Neuron (in vitro differentiated cells): Measurements from ENCODE around the gene LRRTM1.

Source experiments
- H2AFZ ChIP-seq: one replicate; pipeline ENCODE4 v1.6.1; 2013; ENCODE audit warnings: low read depth, mild to moderate bottlenecking, inconsistent platforms, low read length, moderate library complexity
- H3K27me3 ChIP-seq: one replicate; pipeline ENCODE4 v1.6.1; 2013; ENCODE audit warnings: low read length; ENCODE audit not compliant: insufficient read depth
- H3K36me3 ChIP-seq: one replicate; pipeline ENCODE4 v1.6.1; 2013; ENCODE audit warnings: low read length; ENCODE audit not compliant: insufficient read depth
- H3K4me1 ChIP-seq: one replicate; pipeline ENCODE4 v1.6.1; 2013; ENCODE audit warnings: low read length; ENCODE audit not compliant: insufficient read depth
- H3K4me3 ChIP-seq: 2 replicates; pipeline ENCODE4 v1.5.1; 2013; ENCODE audit warnings: mild to moderate bottlenecking, low read length, moderate library complexity
- H3K9me3 ChIP-seq: one replicate; pipeline ENCODE4 v1.6.1; 2013; ENCODE audit warnings: low read length

LRRTM1 gene

DNA sequence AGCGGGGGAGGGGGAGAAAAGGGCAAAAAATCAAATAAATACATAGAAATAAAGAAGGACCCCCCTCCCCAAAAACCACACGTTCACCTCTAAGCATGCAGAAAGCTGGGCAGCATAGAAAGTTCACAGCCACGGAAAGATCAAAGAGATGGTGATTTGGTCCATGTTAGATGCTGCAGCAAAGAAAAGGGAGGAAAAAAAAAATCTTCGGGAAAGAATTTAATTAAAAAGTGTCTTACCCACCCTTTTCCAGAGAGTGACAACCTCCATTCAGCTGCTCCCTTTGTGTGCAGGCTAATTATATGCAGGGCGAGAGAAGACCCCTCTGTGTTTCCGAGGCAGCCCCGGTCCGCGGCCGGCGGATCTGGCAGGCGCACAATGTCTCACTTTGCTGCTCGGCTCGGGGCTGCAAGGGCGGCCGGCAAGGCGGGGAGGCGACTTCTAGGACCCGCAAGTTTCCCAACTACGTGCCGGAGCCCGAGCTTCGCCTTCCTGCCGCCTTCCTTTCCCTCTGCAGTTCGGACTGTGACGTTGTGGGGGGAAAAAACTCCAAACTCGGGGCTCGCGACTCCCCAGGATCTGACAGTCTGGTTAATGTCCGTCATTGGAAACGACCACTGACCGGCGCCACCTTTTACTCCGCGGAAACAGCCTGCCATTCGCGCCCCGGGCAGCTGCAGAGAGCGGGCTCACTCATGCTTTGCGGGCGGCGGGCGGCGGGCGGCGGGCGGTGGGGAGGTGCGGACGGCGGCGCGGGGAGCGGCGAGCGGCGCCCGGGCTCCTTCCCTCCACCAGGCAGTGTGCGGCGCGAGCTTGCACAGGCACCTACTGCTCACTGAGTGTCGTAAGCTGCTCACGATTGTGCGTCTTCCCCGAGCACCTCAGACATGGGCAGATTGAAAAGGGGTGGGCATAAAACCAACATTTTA is at the start of gene LRRTM1:
LRRTM1 (minus strand) TSS at position 844 of the 929 bp plus-strand sequence. CDS start 933 bp downstream, outside the sequence.
- H2AFZ ChIP-seq = peak within 1 kb of the TSS; percentile 85
- peaks cover 23% of the 10 kb centered on the region for H3K27me3 ChIP-seq
- peak within 1 kb of the TSS; percentile 57 for H3K4me3 ChIP-seq
- H3K9me3 ChIP-seq = peaks cover 2% of the 10 kb centered on the region
- no peaks in the 10 kb centered on the region for H3K36me3 ChIP-seq
- H3K4me1 ChIP-seq = peaks cover 11% of the 10 kb centered on the region

DNA sequence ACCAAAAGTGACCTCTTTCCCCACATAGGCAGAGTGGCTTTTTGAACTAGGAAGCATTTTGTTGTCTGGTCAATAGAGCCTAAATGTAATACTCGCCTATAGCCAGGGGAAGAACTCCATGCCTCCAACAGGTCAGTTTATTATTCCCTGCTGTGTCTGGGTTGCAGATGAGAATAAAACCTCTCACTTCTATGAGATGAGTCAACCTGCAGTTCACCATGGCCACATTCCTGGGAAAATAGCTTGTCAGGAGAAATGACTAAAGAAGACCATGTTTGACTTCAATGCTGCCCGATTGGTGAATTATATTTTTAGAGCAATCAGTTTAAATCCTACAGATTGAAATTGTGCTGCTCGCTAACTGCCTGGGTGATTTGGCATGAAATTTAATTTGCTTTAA is 46.7 kb upstream of the LRRTM1 start:
- H3K9me3 ChIP-seq = no peaks in the 10 kb centered on the region
- no peaks in the 10 kb centered on the region for H3K27me3 ChIP-seq
- H3K4me1 ChIP-seq = no peaks in the 10 kb centered on the region
- H3K4me3 ChIP-seq = no peak overlapping the region
- no peak overlapping the region for H2AFZ ChIP-seq
- no peaks in the 10 kb centered on the region for H3K36me3 ChIP-seq

GRCh38 chr2:80348953-80349352 is 44.4 kb upstream of the LRRTM1 start:
- Histone ChIP-seq H3K9me3 (no peaks in the 10 kb centered on the region), H3K4me3 (no peak overlapping the region)

GRCh38 chr2:80348078-80348477 is 43.5 kb upstream of the LRRTM1 start:
- Histone ChIP-seq H3K9me3 (no peaks in the 10 kb centered on the region), H3K4me1 (no peaks in the 10 kb centered on the region), H3K27me3 (no peaks in the 10 kb centered on the region), H3K4me3 (no peak overlapping the region), H3K36me3 (no peaks in the 10 kb centered on the region), H2AFZ (no peak overlapping the region)

More at GRCh38 chr2:80348953-80349352, 44.4 kb upstream of the LRRTM1 start:
- Histone ChIP-seq H3K27me3 (no peaks in the 10 kb centered on the region), H2AFZ (no peak overlapping the region), H3K36me3 (no peaks in the 10 kb centered on the region), H3K4me1 (no peaks in the 10 kb centered on the region)

DNA sequence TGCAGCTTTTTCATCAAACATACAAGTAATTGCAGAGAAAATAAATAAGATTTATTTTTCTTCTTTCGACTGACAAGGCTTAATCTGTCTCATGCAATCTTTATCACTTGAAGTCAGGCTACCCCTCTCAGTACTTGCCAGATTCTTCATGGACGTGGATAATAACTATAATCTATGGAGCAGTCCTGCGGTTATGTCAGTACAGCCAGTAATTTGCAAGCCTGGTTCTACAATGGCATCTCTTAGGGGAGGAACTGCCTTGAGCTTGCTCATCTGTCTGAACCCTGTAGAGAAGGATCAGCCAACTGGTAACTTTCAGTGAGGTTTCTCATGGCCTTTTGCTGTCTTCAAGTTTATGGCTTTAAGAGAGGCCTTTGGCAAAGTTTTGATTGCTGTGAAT is 35.5 kb upstream of the LRRTM1 start:
- Histone ChIP-seq H3K4me1 (no peaks in the 10 kb centered on the region), H3K4me3 (no peak overlapping the region), H3K36me3 (no peaks in the 10 kb centered on the region), H3K9me3 (no peaks in the 10 kb centered on the region), H2AFZ (no peak overlapping the region), H3K27me3 (no peaks in the 10 kb centered on the region)

- no peaks in the 10 kb centered on the region for H3K9me3 ChIP-seq
- no peaks in the 10 kb centered on the region for H3K4me1 ChIP-seq
- no peak overlapping the region for H3K4me3 ChIP-seq
- no peak overlapping the region for H2AFZ ChIP-seq
- H3K27me3 ChIP-seq = no peaks in the 10 kb centered on the region
- H3K36me3 ChIP-seq = no peaks in the 10 kb centered on the region
Observed at GRCh38 chr2:80338794-80339193, 34.2 kb upstream of the LRRTM1 start.

GRCh38 chr2:80335411-80335810 is 30.9 kb upstream of the LRRTM1 start:
- Histone ChIP-seq H3K27me3 (no peaks in the 10 kb centered on the region), H3K4me3 (no peak overlapping the region), H3K36me3 (no peaks in the 10 kb centered on the region), H2AFZ (no peak overlapping the region), H3K9me3 (no peaks in the 10 kb centered on the region), H3K4me1 (no peaks in the 10 kb centered on the region)

GRCh38 chr2:80333886-80334285 is 29.3 kb upstream of the LRRTM1 start:
- no peaks in the 10 kb centered on the region for H3K9me3 ChIP-seq
- H3K4me1 ChIP-seq = no peaks in the 10 kb centered on the region
- H3K4me3 ChIP-seq = no peak overlapping the region
- H3K36me3 ChIP-seq = no peaks in the 10 kb centered on the region
- H2AFZ ChIP-seq = no peak overlapping the region
- H3K27me3 ChIP-seq = no peaks in the 10 kb centered on the region

DNA sequence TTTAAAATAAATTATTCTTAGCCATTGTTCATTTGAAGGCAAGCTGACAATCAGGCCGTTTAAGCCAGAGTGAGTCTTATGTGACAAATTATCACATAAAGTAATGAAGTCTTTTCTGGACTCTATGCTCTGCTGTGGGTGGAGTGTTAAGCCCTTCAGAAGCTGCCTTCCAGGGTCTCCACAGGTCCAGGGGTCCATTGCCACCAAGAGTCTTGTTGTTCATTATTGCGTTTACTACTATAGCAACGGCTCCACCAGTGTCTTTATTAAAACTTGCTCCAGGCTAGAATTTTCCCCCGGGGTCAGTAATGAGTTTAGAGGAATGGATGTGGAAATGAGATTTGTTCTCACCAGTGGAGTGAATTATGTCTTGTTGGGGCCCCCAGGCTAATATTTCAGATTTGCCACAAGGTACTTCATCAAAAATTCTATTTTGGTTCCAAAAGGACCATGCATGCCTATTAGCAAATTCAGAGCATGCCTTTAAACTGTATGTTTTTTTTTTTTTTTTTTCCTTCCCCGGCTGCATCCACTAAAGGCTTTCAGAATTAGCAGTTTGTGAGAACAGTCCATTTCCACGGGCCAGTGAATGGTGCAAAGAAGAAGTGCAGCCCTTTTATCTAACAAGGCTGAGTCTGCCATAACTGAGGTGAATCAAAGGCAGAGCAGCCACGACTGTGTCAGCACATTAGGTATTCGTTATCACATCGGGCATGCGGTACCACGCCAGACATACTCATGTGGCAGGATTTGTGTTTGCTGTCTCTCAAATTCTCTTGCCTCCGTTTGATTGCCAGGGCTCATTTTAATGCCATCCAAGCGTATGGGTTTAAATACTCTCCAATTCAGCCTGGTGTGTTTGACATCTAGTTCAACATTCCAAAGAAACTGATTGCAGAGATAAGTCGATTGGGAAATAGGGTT is 26.2 kb upstream of the LRRTM1 start:
- H3K4me3 ChIP-seq = no peak overlapping the region
- no peaks in the 10 kb centered on the region for H3K4me1 ChIP-seq
- no peaks in the 10 kb centered on the region for H3K27me3 ChIP-seq
- no peak overlapping the region for H2AFZ ChIP-seq
- H3K9me3 ChIP-seq = no peaks in the 10 kb centered on the region
- H3K36me3 ChIP-seq = no peaks in the 10 kb centered on the region

DNA sequence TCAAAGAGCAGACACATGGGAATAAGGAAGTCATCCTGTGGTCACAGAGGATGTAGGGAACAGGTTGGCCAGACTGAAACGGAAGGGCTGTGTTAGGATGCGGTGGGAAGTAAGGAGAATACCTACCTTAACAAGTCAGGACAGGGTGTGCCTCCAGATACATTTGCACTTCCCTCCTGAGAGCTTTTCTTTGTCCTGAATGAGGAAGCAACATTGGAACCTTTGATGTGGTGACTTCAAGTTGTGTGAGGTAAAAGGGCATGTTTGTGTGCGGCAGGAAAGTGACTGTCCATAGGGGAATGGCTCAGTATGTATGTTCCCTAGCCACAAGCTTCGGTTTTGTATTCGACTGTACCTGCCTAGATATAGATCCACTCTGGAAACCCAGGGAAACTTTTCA is 24.9 kb upstream of the LRRTM1 start:
- H3K4me3 ChIP-seq = no peak overlapping the region
- no peaks in the 10 kb centered on the region for H3K9me3 ChIP-seq
- H3K36me3 ChIP-seq = no peaks in the 10 kb centered on the region
- no peaks in the 10 kb centered on the region for H3K4me1 ChIP-seq
- H2AFZ ChIP-seq = no peak overlapping the region
- no peaks in the 10 kb centered on the region for H3K27me3 ChIP-seq

GRCh38 chr2:80328159-80328571 is 23.6 kb upstream of the LRRTM1 start:
- no peak overlapping the region for H3K4me3 ChIP-seq
- H3K36me3 ChIP-seq = no peaks in the 10 kb centered on the region

GRCh38 chr2:80326861-80327260 is 22.3 kb upstream of the LRRTM1 start:
- H3K4me3 ChIP-seq = no peak overlapping the region

More at GRCh38 chr2:80328159-80328571, 23.6 kb upstream of the LRRTM1 start:
- H2AFZ ChIP-seq = no peak overlapping the region
- no peaks in the 10 kb centered on the region for H3K4me1 ChIP-seq
- H3K27me3 ChIP-seq = no peaks in the 10 kb centered on the region
- no peaks in the 10 kb centered on the region for H3K9me3 ChIP-seq

DNA sequence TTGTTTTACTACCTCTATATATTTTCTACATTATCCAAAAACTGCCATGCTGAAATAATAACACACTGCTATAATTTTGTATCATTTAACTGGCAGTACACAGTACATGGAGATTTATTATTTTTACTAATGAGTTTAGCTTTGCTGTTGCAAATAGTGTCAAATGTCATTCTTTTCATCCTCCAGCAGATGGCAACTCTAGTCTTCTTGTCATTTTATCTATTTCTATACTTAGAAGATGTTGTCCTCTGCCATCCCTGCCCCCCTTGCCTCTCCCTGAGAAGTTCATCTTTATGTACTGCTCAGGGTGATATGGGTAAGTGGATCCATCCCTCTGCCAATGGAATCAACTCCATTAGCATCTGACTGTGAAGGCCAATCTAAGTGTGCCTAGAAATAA is 21.7 kb upstream of the LRRTM1 start:
- H3K36me3 ChIP-seq = no peaks in the 10 kb centered on the region
- H3K27me3 ChIP-seq = peaks cover 5% of the 10 kb centered on the region
- no peaks in the 10 kb centered on the region for H3K4me1 ChIP-seq
- no peak overlapping the region for H3K4me3 ChIP-seq
- H2AFZ ChIP-seq = no peak overlapping the region
- H3K9me3 ChIP-seq = no peaks in the 10 kb centered on the region

More at GRCh38 chr2:80326861-80327260, 22.3 kb upstream of the LRRTM1 start:
- Histone ChIP-seq H3K36me3 (no peaks in the 10 kb centered on the region), H3K4me1 (no peaks in the 10 kb centered on the region), H3K27me3 (peaks cover 5% of the 10 kb centered on the region), H2AFZ (no peak overlapping the region), H3K9me3 (no peaks in the 10 kb centered on the region)
